Measurements from ENCODE around the gene PRR33.

Gene PRR33

GRCh38 chr11:1909524-1909923 lies 17.8 kb upstream of the PRR33 start:
- no peak overlapping the region for H3K4me3 ChIP-seq (ENCODE audit: low read depth, low read length)
- no peak for TF ChIP-seq CTCF (IDR thresholded peaks at IDR 0.05; ENCODE audit: borderline replicate concordance, insufficient read depth, low read depth, low read length)

- TF ChIP-seq CTCF (IDR thresholded peaks at IDR 0.05; ENCODE audit: borderline replicate concordance, insufficient read depth, low read depth, low read length): no peak
- no peak overlapping the region for H3K4me3 ChIP-seq (ENCODE audit: low read depth, low read length)
These were observed 16.9 kb upstream of the PRR33 start for GRCh38 chr11:1908618-1909017.

GRCh38 chr11:1906611-1907423 lies 15.1 kb upstream of the PRR33 start:
- no peak overlapping the region for H3K4me3 ChIP-seq (ENCODE audit: low read depth, low read length)
- TF ChIP-seq CTCF (IDR thresholded peaks at IDR 0.05; ENCODE audit: borderline replicate concordance, insufficient read depth, low read depth, low read length): no peak

- no peak for TF ChIP-seq CTCF (IDR thresholded peaks at IDR 0.05; ENCODE audit: borderline replicate concordance, insufficient read depth, low read depth, low read length)
- no peak overlapping the region for H3K4me3 ChIP-seq (ENCODE audit: low read depth, low read length)
These were observed 14.5 kb upstream of the PRR33 start for GRCh38 chr11:1906181-1906580.

GRCh38 chr11:1899686-1900085 lies 8.0 kb upstream of the PRR33 start:
- no peak for TF ChIP-seq CTCF (IDR thresholded peaks at IDR 0.05; ENCODE audit: borderline replicate concordance, insufficient read depth, low read depth, low read length)

GRCh38 chr11:1899090-1899489 lies 7.4 kb upstream of the PRR33 start:
- no peak overlapping the region for H3K4me3 ChIP-seq (ENCODE audit: low read depth, low read length)
- no peak for TF ChIP-seq CTCF (IDR thresholded peaks at IDR 0.05; ENCODE audit: borderline replicate concordance, insufficient read depth, low read depth, low read length)

More at GRCh38 chr11:1899686-1900085, 8.0 kb upstream of the PRR33 start:
- no peak overlapping the region for H3K4me3 ChIP-seq (ENCODE audit: low read depth, low read length)

- no peak for TF ChIP-seq CTCF (IDR thresholded peaks at IDR 0.05; ENCODE audit: borderline replicate concordance, insufficient read depth, low read depth, low read length)
- peak overlapping the region; percentile 41 for H3K4me3 ChIP-seq (ENCODE audit: low read depth, low read length)
These were observed 5.2 kb upstream of the PRR33 start for GRCh38 chr11:1896923-1897322.

Measured in GM12875 (cell line).